DND-41 (cell line): ENCODE measurements around the gene UBE3B.

Experiments
- ATAC-seq: fragments of 200-7000 bp; cut with Tn5 transposase; 3 replicates; pipeline ENCODE4 v1.9.1; 2021; ENCODE audit warnings: low read depth; ENCODE audit not compliant: insufficient read depth
- DNase-seq: peaks from one replicate; pipeline ENCODE4 v3.0.0-alpha.2; 2020
- H2AFZ ChIP-seq: 2 replicates; pipeline ENCODE4 v1.6.0; 2012; ENCODE audit warnings: low read depth, low read length
- H3K27ac ChIP-seq: 2 replicates; pipeline ENCODE4 v1.5.1; 2012; ENCODE audit warnings: low read length, inconsistent platforms
- H3K27me3 ChIP-seq: fragments of 200-600 bp; sonication (generic); 2 replicates; pipeline ENCODE4 v1.6.0; 2012; ENCODE audit warnings: low read length, mild to moderate bottlenecking, inconsistent platforms; ENCODE audit not compliant: insufficient read depth, poor library complexity
- H3K36me3 ChIP-seq: 2 replicates; pipeline ENCODE4 v1.5.1; 2012; ENCODE audit warnings: low read length, inconsistent platforms; ENCODE audit not compliant: insufficient read depth
- H3K4me1 ChIP-seq: 2 replicates; pipeline ENCODE4 v1.5.1; 2012; ENCODE audit warnings: mild to moderate bottlenecking, low read length; ENCODE audit not compliant: insufficient read depth
- H3K4me2 ChIP-seq: 2 replicates; pipeline ENCODE4 v1.6.0; 2012; ENCODE audit warnings: mild to moderate bottlenecking, moderate library complexity, low read length, inconsistent platforms; ENCODE audit not compliant: insufficient read depth
- H3K4me3 ChIP-seq, 2 experiments: fragments of 200-600 bp in 1 of 2; shearing (Covaris generic) in 1 of 2; 2 replicates each; pipeline ENCODE4 v1.5.1; 2012 to 2016; ENCODE audit warnings: inconsistent platforms in 2 of 2, low read length in 2 of 2, mild to moderate bottlenecking in 2 of 2, low read depth in 1 of 2, moderate library complexity in 1 of 2
- H3K79me2 ChIP-seq: 2 replicates; pipeline ENCODE4 v1.6.0; 2012; ENCODE audit warnings: low read length, inconsistent platforms; ENCODE audit not compliant: insufficient read depth
- H3K9ac ChIP-seq: 2 replicates; pipeline ENCODE4 v1.6.0; 2012; ENCODE audit warnings: low read depth, mild to moderate bottlenecking, inconsistent platforms, low read length, moderate library complexity
- H3K9me3 ChIP-seq: 2 replicates; pipeline ENCODE4 v1.5.1; 2012; ENCODE audit warnings: low read length, moderate library complexity, mild to moderate bottlenecking, inconsistent platforms; ENCODE audit not compliant: insufficient read depth, severe bottlenecking
- H4K20me1 ChIP-seq: 2 replicates; pipeline ENCODE4 v1.6.0; 2012; ENCODE audit warnings: low read length; ENCODE audit not compliant: insufficient read depth
- EZH2 ChIP-seq: IDR thresholded peaks from 3 replicates; pipeline ENCODE4 v1.6.1; 2012; ENCODE audit warnings: borderline replicate concordance, low read depth, mild to moderate bottlenecking, moderate library complexity, low read length, inconsistent platforms; ENCODE audit not compliant: severe bottlenecking
- TF ChIP-seq, protein P1 (sequence below): IDR thresholded peaks from 2 replicates; pipeline ENCODE4 v1.5.1; 2012; ENCODE audit warnings: borderline replicate concordance, low read length, moderate library complexity, mild to moderate bottlenecking; ENCODE audit not compliant: poor library complexity, severe bottlenecking; ENCODE audit errors: extremely low read depth

UBE3B gene

DNA sequence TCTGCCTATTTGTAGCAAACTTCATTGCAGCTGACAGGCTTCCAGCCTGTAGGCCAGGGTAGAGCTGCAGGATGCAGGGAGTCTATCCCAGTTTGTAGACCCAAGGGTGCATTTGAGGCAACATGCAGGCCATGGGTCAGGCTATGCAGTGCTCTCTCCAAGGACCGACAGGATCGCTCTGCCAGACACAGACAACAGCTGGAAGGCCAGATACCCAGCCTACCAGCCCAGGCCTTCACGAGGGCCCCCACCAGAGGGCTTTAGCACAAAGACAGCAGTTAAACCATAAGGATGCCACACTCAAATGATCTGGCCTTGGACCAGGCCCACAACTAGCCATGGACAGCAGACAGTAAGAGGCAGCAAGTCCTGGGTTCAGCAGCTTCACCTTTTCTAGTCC is 10.6 kb upstream of the UBE3B start:
- DNase-seq (no peak), ATAC-seq (no peak)
- Histone ChIP-seq H3K27ac (no peak overlapping the region), H3K4me2 (no peak overlapping the region), H2AFZ (no peak overlapping the region), H3K4me3 (no peak overlapping the region), H3K27me3 (no peaks in the 10 kb centered on the region), H3K4me1 (no peaks in the 10 kb centered on the region), H3K9me3 (no peaks in the 10 kb centered on the region), H3K36me3 (peaks cover 40% of the 10 kb centered on the region), H3K79me2 (peaks cover 88% of the 10 kb centered on the region), H4K20me1 (peaks cover 72% of the 10 kb centered on the region), H3K9ac (no peak overlapping the region)
- TF ChIP-seq EZH2: no peak
- TF ChIP-seq, protein P1, sequence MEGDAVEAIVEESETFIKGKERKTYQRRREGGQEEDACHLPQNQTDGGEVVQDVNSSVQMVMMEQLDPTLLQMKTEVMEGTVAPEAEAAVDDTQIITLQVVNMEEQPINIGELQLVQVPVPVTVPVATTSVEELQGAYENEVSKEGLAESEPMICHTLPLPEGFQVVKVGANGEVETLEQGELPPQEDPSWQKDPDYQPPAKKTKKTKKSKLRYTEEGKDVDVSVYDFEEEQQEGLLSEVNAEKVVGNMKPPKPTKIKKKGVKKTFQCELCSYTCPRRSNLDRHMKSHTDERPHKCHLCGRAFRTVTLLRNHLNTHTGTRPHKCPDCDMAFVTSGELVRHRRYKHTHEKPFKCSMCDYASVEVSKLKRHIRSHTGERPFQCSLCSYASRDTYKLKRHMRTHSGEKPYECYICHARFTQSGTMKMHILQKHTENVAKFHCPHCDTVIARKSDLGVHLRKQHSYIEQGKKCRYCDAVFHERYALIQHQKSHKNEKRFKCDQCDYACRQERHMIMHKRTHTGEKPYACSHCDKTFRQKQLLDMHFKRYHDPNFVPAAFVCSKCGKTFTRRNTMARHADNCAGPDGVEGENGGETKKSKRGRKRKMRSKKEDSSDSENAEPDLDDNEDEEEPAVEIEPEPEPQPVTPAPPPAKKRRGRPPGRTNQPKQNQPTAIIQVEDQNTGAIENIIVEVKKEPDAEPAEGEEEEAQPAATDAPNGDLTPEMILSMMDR: no peak

- no peak for TF ChIP-seq EZH2
- TF ChIP-seq, protein P1: no peak
- no peak for DNase-seq
- no peak overlapping the region for H3K9ac ChIP-seq
- no peak overlapping the region for H3K27ac ChIP-seq
- no peaks in the 10 kb centered on the region for H3K9me3 ChIP-seq
- no peak overlapping the region for H2AFZ ChIP-seq
- no peak overlapping the region for H3K4me2 ChIP-seq
- H3K36me3 ChIP-seq: peaks cover 40% of the 10 kb centered on the region
- no peak overlapping the region for H3K4me3 ChIP-seq
- H4K20me1 ChIP-seq: peaks cover 69% of the 10 kb centered on the region
- no peak for ATAC-seq
- H3K4me1 ChIP-seq: no peaks in the 10 kb centered on the region
- no peaks in the 10 kb centered on the region for H3K27me3 ChIP-seq
- peaks cover 88% of the 10 kb centered on the region for H3K79me2 ChIP-seq
These were observed 9.3 kb upstream of the UBE3B start for GRCh38 chr12:109467978-109468676.

DNA sequence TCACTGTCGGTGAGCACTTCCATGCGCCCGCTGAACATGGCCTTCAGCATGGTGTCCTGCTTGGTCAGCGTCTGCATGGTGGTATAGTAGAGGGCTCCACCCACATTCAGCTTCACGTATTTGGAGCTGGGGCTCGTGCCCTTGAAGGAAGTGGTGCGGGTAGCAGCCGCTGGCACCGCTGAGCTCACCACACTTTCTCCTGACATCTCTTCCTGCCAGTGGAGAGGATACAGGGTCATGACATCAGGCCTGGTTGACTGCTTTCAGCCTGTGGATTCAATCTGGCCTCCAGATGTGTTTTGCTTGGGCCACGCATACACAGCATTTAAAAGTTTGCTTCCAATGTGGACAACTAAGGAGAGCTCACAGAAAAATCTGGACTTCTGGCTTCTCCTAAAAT is 7.9 kb upstream of the UBE3B start:
- Histone ChIP-seq H3K9me3 (no peaks in the 10 kb centered on the region), H3K4me2 (no peak overlapping the region), H2AFZ (no peak overlapping the region), H3K36me3 (peaks cover 34% of the 10 kb centered on the region), H3K9ac (no peak overlapping the region), H3K27ac (no peak overlapping the region), H3K27me3 (no peaks in the 10 kb centered on the region), H3K79me2 (peaks cover 91% of the 10 kb centered on the region), H4K20me1 (peaks cover 58% of the 10 kb centered on the region), H3K4me3 (no peak overlapping the region), H3K4me1 (0 out of 2 replicates have a peak, but pooled peaks cover under 1% of the 10 kb centered on the region)
- TF ChIP-seq, protein P1: no peak
- TF ChIP-seq EZH2: no peak
- no peak for DNase-seq
- no peak for ATAC-seq
